ENCODE results near the gene NT5DC3. TPM values are rescaled to one million over a fixed set of nuclear protein-coding genes. Genes with fewer than 3 reads are reported as not detected.

NT5DC3 gene
- total and polyA plus RNA-seq, 2 donors (not counting 3 experiments of a cell fraction or from before 2014, with no cell fraction given) = 1.5 to 6.7 TPM

GRCh38 chr12:103840462-103840875, 565 bp downstream of the NT5DC3 start:
- POLR2A ChIA-PET = interaction anchor here (0.6 to 1.0 kb wide), 4 partner anchors 40 to 261 kb away, joined by 3 to 8 read pairs (median 4); partner anchors contain the start of gene HCFC2
- DNase-seq (ENCODE audit: low read depth, low spot score) = peak; percentile 14
- dilution Hi-C loops (cut with MboI; ENCODE audit: extremely low pct_ligation_motif_present, low sequenced_read_pairs) (no loop called here), intact Hi-C loops (cut with micrococcal nuclease) (no loop called here)
- CTCF ChIA-PET = interaction anchor here (0.9 to 1.6 kb wide), 7 partner anchors 18 to 90 kb away, joined by 3 to 5 read pairs (median 3); partner anchors contain the start of gene HSP90B1
- no peaks in the 10 kb centered on the region for H3K9me1 ChIP-seq (replicated peaks; ENCODE audit: control insufficient read depth, extremely low read depth, insufficient read depth, low read length)
- BruUV-seq (replicated peaks) = no TSS peak
- peak overlapping the region; percentile 72 to 85 (median 75) for H3K4me3 ChIP-seq (replicated peaks in 1 of 3; ENCODE audit: insufficient read depth in 1 of 3, low read depth in 1 of 3, low read length in 3 of 3)
- H3K36me3 ChIP-seq (ENCODE audit: control insufficient read depth in 2 of 2, extremely low read depth in 1 of 2, insufficient read depth in 2 of 2, low read length in 2 of 2) = no peaks in the 10 kb centered on the region
- peaks cover 9% of the 10 kb centered on the region for H3K79me2 ChIP-seq (ENCODE audit: control insufficient read depth, insufficient read depth, low read length)
- no peak overlapping the region for H3K27ac ChIP-seq (ENCODE audit: insufficient read depth, low read depth, low read length)
- no peaks in the 10 kb centered on the region for H3K27me3 ChIP-seq (ENCODE audit: control insufficient read depth in 2 of 2, insufficient read depth in 2 of 2, low read length in 2 of 2)
- peak overlapping the region; percentile 70 for H3K4me2 ChIP-seq (ENCODE audit: insufficient read depth, low read length)
- peak overlapping the region; percentile 48 for H3K9ac ChIP-seq (replicated peaks; ENCODE audit: extremely low read depth, insufficient read depth, low read length)
- H3K4me1 ChIP-seq (ENCODE audit: control insufficient read depth, extremely low read depth, insufficient read depth, low read length) = peaks cover 11% of the 10 kb centered on the region
- H3K9me3 ChIP-seq (replicated peaks; ENCODE audit: control insufficient read depth, insufficient read depth, low read length) = no peaks in the 10 kb centered on the region
- H4K20me1 ChIP-seq (replicated peaks; ENCODE audit: control insufficient read depth, extremely low read depth, insufficient read depth, low read length) = no peaks in the 10 kb centered on the region
- no peak for TF ChIP-seq POLR2AphosphoS5 (IDR thresholded peaks at IDR 0.05; ENCODE audit: insufficient read depth, low read depth, low read length)
- TF ChIP-seq MYC (IDR thresholded peaks at IDR 0.05; ENCODE audit: low read depth, low read length) = no peak
- TF ChIP-seq FOS (IDR thresholded peaks at IDR 0.05; ENCODE audit: borderline replicate concordance, insufficient read depth, low read length) = no peak
- no peak for TF ChIP-seq EZH2 (IDR thresholded peaks at IDR 0.05; ENCODE audit: borderline replicate concordance, low read depth, low read length, severe bottlenecking)
- TF ChIP-seq CTCF (IDR thresholded peaks at IDR 0.05; ENCODE audit: extremely low read depth in 1 of 2, insufficient read depth in 1 of 2, low read depth in 1 of 2, low read length in 2 of 2) = no peak
- TF ChIP-seq GATA2 (IDR thresholded peaks at IDR 0.05; ENCODE audit: insufficient read depth, insufficient read length, low read depth, low read length) = no peak
- TF ChIP-seq MAX (IDR thresholded peaks at IDR 0.05; ENCODE audit: insufficient read depth, insufficient read length) = no peak
- no peak for TF ChIP-seq POLR2A (IDR thresholded peaks at IDR 0.05; ENCODE audit: low read depth, low read length)
- TF ChIP-seq JUN (IDR thresholded peaks at IDR 0.05; ENCODE audit: borderline replicate concordance, insufficient read depth, insufficient read length, low read depth) = no peak
- FAIRE-seq = no peak
- peak overlapping the region; percentile 92 for H2AFZ ChIP-seq (ENCODE audit: low read depth, low read length)

All from endothelial cell of umbilical vein (primary cell).